ENCODE data around the gene WFDC1. TPM values are rescaled to one million over a fixed set of nuclear protein-coding genes. Genes with fewer than 3 reads are reported as not detected.

Gene WFDC1
- total and polyA plus RNA-seq, 10 of the 15 experiments (the other 5 are each of a cell fraction or from before 2014, with no cell fraction given) = not detected

- no TSS peak for BruUV-seq (replicated peaks)
- POLR2A ChIA-PET = no interaction called here
- H3K4me2 ChIP-seq (ENCODE audit: control insufficient read depth, insufficient read depth) = no peak overlapping the region
- intact Hi-C loops (cut with micrococcal nuclease; ENCODE audit: unreplicated experiment) (no loop called here), in situ Hi-C loops (cut with MboI) (loop anchor here (10.0 kb wide), 1 partner anchor 346 kb away; no protein-coding TSS in a partner anchor)
- no peaks in the 10 kb centered on the region for H3K9me3 ChIP-seq (replicated peaks; ENCODE audit: control insufficient read depth, insufficient read depth, low read length)
- no peaks in the 10 kb centered on the region for H4K20me1 ChIP-seq (ENCODE audit: control insufficient read depth, insufficient read depth)
- no peaks in the 10 kb centered on the region for H3K4me1 ChIP-seq (ENCODE audit: control insufficient read depth, insufficient read depth, low read length)
- H3K79me2 ChIP-seq (ENCODE audit: control insufficient read depth, insufficient read depth, low read length) = no peaks in the 10 kb centered on the region
- H2AFZ ChIP-seq (ENCODE audit: control insufficient read depth, low read depth, low read length) = no peak overlapping the region
- H3K27ac ChIP-seq (ENCODE audit: control insufficient read depth, insufficient read depth) = no peak overlapping the region
- CTCF ChIA-PET = interaction anchor here (1.6 to 6.1 kb wide), 4 partner anchors 10 to 693 kb away, joined by 4 to 63 read pairs (median 12); no protein-coding TSS in a partner anchor
- no peak for FAIRE-seq
- H3K9ac ChIP-seq (ENCODE audit: control insufficient read depth, insufficient read depth, low read length) = no peak overlapping the region
- H3K36me3 ChIP-seq (ENCODE audit: control insufficient read depth in 2 of 2, insufficient read depth in 2 of 2, low read length in 1 of 2) = no peaks in the 10 kb centered on the region
- no peak for DNase-seq (ENCODE audit: low read depth, low spot score)
- H3K27me3 ChIP-seq (replicated peaks in 1 of 2; ENCODE audit: control insufficient read depth in 2 of 2, insufficient read depth in 2 of 2, low read length in 1 of 2) = peaks cover 0 to 2% of the 10 kb centered on the region in 2 experiments; a peak in 2 of 4 replicates
- TF ChIP-seq ZNF24 (IDR thresholded peaks at IDR 0.05) (no peak), LARP7 (IDR thresholded peaks at IDR 0.05) (no peak), EGR1 (IDR thresholded peaks at IDR 0.05; ENCODE audit: borderline replicate concordance in 1 of 2, low read depth in 2 of 2, low read length in 2 of 2) (no peak)
- RAD21 ChIA-PET (ENCODE audit: unreplicated experiment) = interaction anchor here (1.2 to 1.3 kb wide), 2 partner anchors 227 to 343 kb away, joined by 3 to 4 read pairs; no protein-coding TSS in a partner anchor
- no peak for ATAC-seq
- WGBS (ENCODE audit: insufficient coverage, insufficient replicate concordance, low lambda C conversion rate, missing lambda C conversion rate) = 48% methylated on average over 12 of the region's 12 CpGs
- H3K4me3 ChIP-seq = no peak overlapping the region
- SMC1A ChIA-PET (ENCODE audit: uncharacterized antibody, unreplicated experiment) = interaction anchor here (1.0 to 1.5 kb wide), 2 partner anchors 10 to 343 kb away, joined by 3 read pairs; no protein-coding TSS in a partner anchor
Measured at GRCh38 chr16:84278333-84278732, 16.3 kb upstream of the WFDC1 start.

DNA sequence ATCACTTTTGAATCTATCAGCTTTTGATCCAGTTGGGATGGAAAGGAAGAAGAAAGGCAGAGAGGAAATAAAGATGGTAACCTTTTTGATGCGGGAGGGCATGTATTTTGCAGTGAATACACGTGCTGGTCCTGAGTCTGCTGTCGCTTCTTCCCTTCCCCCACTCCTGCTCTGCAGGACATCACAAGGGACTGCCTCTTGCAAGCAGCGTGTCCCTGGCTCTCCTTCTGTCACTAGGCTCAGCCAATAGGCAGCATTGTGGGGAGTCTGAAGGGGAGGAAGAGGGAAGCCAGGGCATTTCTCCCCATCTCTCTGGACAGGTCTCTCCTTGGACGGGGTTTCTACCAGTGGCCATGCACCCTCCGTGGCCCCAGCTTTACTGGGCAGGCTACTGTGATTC, 15.7 kb upstream of the WFDC1 start:
- no TSS peak for BruUV-seq (replicated peaks)
- Histone ChIP-seq H3K4me2 (ENCODE audit: control insufficient read depth, insufficient read depth) (no peak overlapping the region), H2AFZ (ENCODE audit: control insufficient read depth, low read depth, low read length) (no peak overlapping the region), H3K27me3 (replicated peaks in 1 of 2; ENCODE audit: control insufficient read depth in 2 of 2, insufficient read depth in 2 of 2, low read length in 1 of 2) (peaks cover 0 to 2% of the 10 kb centered on the region in 2 experiments; a peak in 2 of 4 replicates), H3K27ac (ENCODE audit: control insufficient read depth, insufficient read depth) (no peak overlapping the region), H3K4me3 (no peak overlapping the region), H3K79me2 (ENCODE audit: control insufficient read depth, insufficient read depth, low read length) (no peaks in the 10 kb centered on the region), H3K36me3 (ENCODE audit: control insufficient read depth in 2 of 2, insufficient read depth in 2 of 2, low read length in 1 of 2) (no peaks in the 10 kb centered on the region), H3K9ac (ENCODE audit: control insufficient read depth, insufficient read depth, low read length) (no peak overlapping the region), H3K4me1 (ENCODE audit: control insufficient read depth, insufficient read depth, low read length) (no peaks in the 10 kb centered on the region), H3K9me3 (replicated peaks; ENCODE audit: control insufficient read depth, insufficient read depth, low read length) (no peaks in the 10 kb centered on the region), H4K20me1 (ENCODE audit: control insufficient read depth, insufficient read depth) (no peaks in the 10 kb centered on the region)
- ChIA-PET RAD21 (ENCODE audit: unreplicated experiment) (interaction anchor here (1.2 to 1.3 kb wide), 2 partner anchors 226 to 343 kb away, joined by 3 to 4 read pairs; no protein-coding TSS in a partner anchor), CTCF (interaction anchor here (1.7 to 6.1 kb wide), 2 partner anchors 228 to 692 kb away, joined by 4 to 63 read pairs; no protein-coding TSS in a partner anchor), POLR2A (no interaction called here), SMC1A (ENCODE audit: uncharacterized antibody, unreplicated experiment) (interaction anchor here (1.5 to 2.1 kb wide), 2 partner anchors 11 to 227 kb away, joined by 3 to 5 read pairs; no protein-coding TSS in a partner anchor)
- intact Hi-C loops (cut with micrococcal nuclease; ENCODE audit: unreplicated experiment) = no loop called here
- in situ Hi-C loops (cut with MboI) = loop anchor here (10.0 kb wide), 1 partner anchor 346 kb away; no protein-coding TSS in a partner anchor
- 4% methylated on average over 5 of the region's 6 CpGs for WGBS (ENCODE audit: insufficient coverage, insufficient replicate concordance, low lambda C conversion rate, missing lambda C conversion rate)
- FAIRE-seq = no peak
- no peak for DNase-seq (ENCODE audit: low read depth, low spot score)
- no peak for ATAC-seq
- TF ChIP-seq ZSCAN29 (IDR thresholded peaks at IDR 0.05) (no peak), ZBTB40 (IDR thresholded peaks at IDR 0.05; ENCODE audit: borderline replicate concordance) (no peak), USF1 (IDR thresholded peaks at IDR 0.05; ENCODE audit: borderline replicate concordance, extremely low read length, insufficient read depth, low read depth, low read length) (no peak), STAT1 (conservative IDR thresholded peaks at IDR 0.05) (no peak), TBL1XR1 (IDR thresholded peaks at IDR 0.05; ENCODE audit: low read depth, low read length) (no peak), CHD1 (IDR thresholded peaks at IDR 0.05; ENCODE audit: low read depth, low read length) (no peak), RELB (IDR thresholded peaks at IDR 0.05; ENCODE audit: low read depth) (no peak)
